GM18519 (cell line): ENCODE data around the gene MAN1B1.

ENCODE experiments used
- ATAC-seq: cut with Tn5 transposase; IDR thresholded peaks from one replicate; pipeline ENCODE4 v1.9.1; 2021; ENCODE audit warnings: mild to moderate bottlenecking, moderate library complexity; ENCODE audit not compliant: unreplicated experiment, low FRiP score

Gene MAN1B1

DNA sequence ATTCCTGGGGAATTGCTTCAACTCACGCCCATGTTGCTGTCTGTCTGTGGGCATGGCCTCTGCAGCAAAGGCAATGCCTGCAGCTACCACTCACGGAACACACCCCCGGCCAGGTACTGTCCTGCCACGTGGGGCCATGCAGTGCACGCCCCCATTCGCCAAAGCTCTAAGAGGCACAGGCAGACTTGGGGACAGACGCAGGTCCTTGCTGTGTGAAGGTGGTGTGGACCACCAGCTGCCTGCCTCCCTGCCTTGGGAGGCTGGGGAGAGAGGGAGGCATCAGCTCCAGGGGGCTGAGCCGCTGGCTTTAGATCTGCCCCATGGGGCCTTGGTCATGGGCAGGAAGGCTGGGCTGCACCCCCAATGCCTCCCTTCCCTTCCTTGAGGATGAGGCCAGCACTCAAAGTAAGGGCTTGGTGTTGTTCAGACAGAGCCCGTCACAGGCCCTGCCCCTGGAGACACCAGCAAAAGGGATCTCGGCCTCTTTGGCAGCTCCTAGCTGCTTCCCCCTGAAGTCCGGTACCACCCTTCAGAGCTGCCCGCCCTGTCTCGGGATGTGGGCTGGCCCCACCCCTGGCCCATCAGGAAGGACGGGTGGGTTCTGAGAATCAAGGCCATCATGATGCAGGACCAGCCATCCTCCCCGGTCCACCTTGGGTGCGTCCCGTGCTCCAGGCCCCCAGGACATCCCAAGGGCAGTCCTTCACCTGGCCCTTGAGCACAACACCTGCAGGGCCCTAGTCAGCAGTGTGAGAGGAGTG is 54.4 kb downstream of the MAN1B1 start:
- no peak for ATAC-seq

DNA sequence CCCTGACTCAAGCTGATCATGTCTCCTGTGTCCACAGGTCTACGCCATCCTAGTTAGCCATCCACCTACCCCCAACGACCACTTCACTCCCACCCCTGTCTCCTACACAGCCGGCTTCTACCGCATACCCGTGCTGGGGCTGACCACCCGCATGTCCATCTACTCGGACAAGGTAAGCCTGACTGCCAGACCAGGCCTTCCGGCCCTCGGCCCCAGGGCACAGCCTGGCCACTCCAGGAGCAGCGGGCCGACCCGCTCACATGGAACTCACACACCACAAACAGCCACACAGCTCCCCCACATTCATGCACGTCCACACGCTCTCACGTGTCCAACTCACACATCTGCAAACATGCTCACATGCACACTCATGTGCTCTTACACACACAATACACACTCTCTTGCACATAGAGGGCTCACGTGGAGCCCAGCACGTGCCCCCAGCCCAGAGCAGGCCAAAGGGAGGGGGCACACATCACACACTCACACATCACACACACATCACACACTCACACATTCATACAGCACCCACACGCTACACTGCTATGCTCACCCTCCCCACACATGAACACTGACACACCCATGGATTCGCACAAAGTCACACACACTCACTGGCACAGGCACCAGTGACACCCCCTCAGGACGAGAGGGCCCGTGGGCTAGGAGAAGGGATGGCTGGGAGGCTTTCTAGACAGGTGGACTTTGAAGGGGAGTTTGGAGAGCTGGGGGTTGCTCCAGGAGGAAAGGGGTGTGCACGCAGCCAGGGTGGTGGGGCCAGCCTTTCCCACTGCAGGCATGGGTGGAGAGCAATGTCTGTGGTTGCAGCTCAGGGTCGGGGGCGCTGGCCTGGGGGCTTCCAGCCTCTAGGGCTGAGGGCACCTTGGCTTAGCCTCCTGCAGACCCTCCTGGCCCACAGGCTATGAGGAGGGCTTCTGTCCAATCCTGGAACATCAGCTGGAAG is 55.5 kb downstream of the MAN1B1 start:
- no peak for ATAC-seq

DNA sequence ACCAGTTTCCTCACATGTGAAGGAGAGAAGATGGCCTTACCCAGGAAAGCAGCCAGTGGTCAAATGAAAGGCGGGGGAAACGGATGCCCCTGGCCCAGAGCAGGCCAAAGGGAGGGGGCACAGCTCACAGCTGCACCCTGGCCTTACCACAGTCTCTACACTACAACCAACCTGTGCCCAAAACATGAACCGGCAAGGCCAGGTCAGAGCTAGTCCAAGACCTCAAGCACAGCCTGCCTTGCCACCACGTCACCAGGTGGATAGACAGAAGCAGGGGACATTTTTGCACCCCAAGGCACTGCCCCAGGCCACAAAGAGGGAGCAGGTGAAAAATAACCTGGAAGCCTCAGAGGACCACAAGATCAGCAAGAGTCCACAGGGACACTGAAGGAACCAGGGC is 56.7 kb downstream of the MAN1B1 start:
- ATAC-seq = no peak

DNA sequence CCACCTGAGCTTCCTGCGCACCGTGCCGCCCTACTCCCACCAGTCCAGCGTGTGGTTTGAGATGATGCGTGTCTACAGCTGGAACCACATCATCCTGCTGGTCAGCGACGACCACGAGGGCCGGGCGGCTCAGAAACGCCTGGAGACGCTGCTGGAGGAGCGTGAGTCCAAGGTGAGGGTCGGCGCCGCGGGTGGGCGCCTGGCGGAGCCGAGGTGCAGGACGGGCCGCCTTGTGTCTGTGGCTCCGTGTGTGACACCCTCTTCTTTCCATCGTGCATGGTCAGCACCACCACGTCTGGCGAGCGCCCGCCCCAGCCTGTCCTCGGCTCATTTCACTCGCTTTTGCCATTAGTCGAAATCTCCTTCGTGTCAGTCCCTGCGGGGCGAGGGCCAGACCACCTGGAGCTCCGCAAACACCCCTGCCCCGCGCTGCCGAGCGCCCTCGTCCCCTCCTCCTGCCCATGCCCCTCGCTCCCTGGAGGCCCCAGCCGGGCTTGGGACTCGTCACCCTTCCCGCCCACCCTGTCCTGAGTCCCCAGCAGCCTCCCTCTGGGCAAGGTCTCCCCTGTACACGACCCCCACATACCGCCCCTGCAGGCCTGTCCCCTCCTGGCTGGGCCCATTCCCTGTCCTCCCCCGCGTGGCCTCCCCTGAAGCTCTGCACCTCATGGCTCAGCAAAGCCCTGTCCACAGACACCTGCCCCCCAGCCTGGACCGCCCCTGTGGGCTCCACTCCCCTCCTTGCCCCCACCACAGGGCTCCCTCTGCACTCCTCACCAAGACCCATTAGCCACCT is 59.1 kb downstream of the MAN1B1 start:
- ATAC-seq = no peak

DNA sequence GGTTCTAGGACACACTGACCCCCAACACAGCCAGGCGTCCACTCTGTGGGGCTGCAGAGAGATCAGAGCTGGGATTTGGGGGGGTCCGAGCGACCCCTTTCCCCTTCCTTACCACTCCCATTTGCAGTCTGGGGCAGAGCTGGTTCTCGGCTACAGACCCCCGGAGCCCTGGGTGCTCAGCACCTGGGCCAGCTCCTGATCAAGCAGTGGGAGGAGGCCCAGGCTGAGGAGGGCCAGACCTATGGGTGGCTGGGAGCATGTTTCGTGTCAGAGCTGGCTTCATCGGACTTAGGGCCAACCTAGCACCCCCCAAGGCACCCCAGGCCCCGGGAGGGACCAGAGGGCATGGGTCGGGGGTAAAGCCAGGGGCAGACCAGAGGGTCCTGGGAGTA is 59.7 kb downstream of the MAN1B1 start:
- no peak for ATAC-seq

DNA sequence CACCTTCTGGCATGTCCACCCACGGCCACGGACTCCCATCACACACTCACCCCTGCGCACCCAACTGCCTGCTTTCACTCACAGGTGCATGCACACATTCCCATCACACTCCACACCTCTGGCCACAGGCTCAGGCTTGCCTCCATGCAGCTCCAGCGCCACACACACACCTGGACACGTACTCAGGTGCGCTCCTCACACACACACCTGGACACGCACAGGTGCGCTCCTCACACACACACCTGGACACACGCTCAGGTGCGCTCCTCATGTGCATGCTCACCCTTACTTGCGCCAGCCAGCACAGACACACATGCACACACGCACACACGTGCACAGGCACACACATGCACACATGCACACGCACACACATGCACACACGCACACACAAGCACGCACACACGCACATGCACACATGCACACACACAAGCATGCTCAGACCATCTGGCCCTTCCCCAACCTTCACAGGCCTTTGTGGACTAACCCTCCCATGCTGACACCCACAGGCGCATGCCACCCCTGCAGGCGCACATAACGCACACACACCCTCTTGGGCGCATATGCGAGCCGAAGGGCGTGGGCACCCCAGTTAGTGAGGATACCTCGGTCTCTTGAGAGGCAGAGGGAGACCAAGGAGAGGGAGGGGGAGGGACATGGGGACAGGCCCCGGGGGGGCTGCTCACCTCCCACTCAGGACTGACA is 60.5 kb downstream of the MAN1B1 start:
- ATAC-seq = no peak

DNA sequence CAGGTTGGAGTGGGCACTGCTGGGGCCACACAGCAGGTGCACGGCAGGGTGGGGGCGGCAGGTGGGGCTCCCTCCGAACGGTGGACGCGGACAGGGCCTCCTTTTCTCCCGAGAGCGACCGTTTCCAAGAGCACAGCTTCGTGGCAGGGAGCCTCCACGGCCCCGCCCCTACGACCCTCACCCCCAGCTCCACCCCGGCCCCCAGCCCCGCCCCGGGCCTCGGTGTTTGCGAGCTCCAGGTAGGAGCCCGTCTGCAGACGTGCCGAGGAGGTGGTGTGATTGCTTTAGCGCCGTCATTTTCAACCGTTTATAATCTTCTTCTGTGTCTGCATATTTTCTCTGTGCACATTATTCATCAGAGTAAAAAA is 61.0 kb downstream of the MAN1B1 start:
- ATAC-seq = no peak

DNA sequence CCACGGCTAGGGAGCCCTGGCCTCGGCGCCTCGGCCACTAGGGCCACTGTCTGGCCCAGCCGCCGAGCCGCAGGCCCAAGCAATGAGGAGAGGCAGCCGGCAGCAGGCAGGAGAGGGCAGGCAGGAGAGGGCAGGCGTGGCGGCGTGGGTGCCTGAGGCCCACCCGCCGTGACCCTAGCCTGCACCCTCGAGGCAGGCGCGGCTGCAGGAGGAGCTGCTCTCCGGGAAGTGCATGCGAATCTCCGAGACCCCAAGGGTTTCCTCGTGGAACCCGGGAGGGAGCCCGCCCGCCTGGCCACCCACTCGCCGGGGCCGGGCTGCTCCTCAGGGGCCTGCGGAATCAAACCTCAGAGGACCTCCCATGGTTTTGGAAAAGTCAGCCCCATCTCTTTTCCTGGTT is 61.5 kb downstream of the MAN1B1 start:
- ATAC-seq = no peak

DNA sequence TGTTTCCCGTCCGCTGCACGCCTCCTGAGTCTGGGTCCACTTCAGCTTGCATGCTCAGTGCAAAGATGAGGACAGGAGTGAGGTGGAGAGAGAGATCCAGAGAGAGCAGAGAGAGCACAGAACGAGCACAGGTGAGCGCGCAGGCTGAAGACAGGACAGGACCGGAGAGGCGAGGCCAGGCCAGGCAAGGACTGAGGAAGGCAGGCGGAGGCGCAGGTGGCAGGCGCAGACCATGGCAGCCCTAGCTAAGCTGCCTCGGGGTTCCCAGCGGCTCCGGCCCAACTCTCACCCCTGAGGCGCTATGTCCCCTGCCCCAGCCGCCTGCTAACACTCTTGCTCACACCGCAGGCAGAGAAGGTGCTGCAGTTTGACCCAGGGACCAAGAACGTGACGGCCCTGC is 61.9 kb downstream of the MAN1B1 start:
- no peak for ATAC-seq

DNA sequence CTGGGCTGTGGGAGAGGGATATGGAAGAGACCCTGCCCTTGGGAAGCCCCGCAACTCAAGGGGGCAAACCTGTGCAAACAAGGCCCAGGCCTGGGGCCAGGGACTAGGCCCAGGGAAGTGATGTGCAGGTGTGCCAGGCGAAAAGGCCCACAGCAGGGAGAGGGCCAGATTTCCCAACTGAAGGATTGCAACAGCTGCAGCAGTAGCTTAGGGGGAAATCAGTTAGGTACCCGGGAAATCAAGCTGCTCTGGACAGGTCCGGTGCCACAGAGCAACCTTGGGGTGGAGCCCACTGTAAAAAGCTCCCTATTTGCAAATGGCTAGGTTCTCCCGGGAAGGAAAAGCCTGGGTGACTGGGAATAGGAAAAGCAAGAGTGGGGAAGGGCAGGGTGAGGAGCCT is 62.6 kb downstream of the MAN1B1 start:
- no peak for ATAC-seq

DNA sequence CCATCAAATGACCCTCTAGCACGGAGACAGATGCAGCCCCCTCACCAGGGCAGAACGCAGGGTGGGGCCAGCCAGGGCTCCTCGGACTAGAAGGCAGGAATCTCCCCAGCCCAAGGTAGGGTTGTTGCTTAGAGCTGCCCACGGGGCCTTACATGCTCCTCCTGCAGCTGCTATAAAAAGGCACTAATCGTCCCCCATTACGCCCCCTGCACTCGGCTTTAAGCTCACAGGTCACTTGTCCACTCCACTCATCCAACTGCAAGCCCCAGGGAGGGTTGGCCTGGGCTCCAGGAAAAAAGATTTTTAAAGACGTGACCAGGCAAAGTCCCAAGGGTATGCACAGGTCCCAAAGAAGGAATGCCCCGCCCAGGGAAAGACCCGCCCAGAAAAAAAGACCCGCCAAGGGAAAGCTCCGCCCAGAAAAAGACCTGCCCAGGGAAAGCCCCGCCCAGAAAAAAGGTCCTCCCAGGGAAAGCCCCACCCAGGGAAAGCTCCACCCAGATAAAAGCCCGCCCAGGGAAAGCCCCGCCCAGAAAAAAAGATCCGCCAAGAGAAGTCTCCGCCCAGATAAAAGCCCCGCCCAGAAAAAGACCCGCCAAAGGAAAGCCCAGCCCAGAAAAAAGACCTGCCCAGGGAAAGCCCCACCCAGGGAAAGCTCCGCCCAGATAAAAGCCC is 63.3 kb downstream of the MAN1B1 start:
- no peak for ATAC-seq

DNA sequence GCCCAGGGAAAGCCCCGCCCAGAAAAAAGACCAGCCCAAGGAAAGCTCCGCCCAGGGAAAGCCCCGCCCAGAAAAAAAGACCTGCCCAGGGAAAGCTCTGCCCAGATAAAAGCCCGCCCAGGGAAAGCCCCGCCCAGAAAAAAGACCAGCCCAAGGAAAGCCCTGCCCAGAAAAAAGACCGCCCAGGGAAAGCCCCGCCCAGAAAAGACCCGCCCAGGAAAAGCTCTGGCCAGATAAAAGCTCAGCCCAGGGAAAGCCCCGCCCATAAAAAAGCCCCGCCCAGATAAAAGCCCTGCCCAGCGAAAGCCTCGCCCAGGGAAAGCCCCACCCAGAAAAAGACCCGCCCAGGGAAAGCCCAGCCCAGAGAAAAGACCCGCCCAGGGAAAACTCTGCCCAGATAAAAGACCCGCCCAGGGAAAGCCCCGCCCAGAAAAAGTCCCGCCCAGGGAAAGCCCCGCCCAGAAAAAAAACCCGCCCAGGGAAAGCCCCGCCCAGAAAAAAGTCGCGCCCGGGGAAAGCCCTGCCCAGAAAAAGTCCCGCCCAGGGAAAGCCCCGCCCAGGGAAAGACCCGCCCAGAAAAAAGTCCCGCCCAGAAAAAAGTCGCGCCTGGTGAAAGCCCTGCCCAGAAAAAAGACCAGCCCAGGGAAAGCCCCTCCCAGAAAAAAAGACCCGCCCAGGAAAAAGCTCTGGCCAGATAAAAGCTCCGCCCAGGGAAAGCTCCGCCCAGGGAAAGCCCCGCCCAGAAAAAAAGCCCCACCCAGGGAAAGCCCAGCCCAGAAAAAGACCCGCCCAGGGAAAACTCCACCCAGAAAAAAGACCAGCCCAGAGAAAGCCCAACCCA is 64.1 kb downstream of the MAN1B1 start:
- ATAC-seq = no peak

DNA sequence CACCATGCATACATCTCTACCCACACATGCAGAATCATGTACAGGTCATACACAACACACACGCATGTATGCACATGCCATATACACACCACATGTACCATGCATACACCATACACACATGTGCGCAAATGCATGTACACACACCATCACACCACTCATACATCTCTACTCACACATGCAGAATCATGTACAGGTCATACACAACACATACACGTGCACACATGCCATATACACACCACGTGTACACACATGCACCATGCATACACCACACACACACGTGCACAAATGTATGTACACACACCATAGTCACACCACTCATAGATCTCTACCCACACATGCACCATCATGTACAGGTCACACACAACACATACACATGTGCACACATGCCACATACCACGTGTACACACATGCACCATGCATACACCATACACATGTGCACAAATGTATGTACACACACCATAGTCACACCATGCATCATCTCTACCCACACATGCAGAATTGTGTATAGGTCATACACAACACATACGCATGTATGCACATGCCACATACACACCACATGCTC is 66.1 kb downstream of the MAN1B1 start:
- ATAC-seq = no peak

DNA sequence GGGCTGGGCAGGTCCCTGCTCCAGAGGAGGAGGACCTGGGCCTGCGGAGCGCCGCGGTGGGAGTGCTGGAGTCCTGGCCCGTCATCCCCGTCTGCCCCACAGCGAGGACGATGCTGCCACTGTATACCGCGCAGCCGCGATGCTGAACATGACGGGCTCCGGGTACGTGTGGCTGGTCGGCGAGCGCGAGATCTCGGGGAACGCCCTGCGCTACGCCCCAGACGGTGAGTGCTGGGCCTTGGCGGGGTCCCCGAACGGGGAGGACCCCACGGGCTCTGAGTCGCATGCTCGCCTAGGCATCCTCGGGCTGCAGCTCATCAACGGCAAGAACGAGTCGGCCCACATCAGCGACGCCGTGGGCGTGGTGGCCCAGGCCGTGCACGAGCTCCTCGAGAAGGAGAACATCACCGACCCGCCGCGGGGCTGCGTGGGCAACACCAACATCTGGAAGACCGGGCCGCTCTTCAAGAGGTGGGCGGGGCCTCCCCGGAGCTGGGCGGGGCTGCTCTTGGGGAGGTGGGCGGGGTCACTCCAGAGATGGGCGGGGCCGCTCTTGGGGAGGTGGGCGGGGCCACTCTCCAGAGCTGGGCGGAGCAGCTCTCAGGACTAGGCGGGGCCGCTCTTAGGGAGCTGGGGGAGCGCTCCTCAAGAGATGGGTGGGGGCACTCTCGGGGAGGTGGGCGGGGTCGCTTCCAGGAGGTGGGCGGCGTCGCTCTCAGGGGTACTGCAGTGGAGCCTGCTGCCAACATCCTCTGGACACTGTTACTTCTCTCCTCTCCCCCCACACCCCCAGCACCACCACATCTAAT is 70.0 kb downstream of the MAN1B1 start:
- ATAC-seq = no peak

DNA sequence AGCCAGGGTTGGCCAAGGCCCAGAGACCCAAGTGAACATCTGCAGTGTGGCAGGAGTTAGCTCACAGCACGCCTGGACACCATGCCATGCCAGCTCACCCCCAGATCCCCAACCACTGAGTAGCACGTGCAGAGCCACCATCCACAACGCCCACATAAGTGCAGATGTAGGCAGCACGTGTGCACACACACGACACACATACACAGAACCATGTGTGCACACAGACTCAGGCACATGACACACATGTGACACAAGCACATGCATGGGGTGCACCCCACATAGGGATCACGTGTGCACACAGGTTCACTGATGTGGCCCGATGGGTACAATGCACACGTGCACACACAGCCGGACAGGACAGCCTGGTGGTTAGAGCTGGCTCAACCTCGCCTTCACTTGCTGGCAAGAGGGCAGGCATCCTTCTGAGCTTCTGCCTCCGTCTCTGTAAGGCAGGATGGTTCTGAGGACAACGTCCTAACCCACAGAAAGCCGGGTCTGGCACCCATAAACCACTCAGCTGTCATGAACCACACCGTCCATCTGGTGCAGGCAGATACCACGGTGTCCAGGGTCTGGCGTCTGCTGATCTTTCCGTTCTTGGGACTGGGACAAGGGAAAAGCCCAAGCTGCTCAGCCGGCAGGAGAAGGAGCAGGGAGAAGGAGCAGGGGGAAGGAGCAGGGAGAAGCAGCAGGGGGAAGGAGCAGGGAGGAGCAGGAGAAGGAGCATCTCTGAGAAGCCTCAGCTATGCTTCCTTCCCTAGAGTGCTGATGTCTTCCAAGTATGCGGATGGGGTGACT is 71.0 kb downstream of the MAN1B1 start:
- no peak for ATAC-seq

DNA sequence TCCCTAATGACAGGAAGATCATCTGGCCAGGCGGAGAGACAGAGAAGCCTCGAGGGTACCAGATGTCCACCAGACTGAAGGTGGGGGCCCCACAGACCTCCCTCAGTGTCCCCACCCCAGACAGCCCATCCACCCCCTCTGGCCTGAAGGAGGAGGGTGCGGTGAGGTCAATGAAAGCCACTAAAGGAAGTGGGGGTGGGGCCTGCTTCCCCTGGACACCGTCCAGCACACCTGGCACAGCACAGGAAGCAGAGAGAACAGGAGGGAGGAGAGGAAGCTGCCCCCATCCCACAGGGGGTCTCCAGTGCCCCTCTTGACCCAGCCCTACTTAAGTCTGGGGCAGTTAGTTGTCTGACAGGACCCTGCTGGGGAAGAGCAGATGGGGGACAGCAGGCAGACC is 71.8 kb downstream of the MAN1B1 start:
- ATAC-seq = no peak
